HG03135 (cell line): ENCODE measurements around the gene BRINP3.

Experiments
- ATAC-seq: cut with Tn5 transposase; IDR thresholded peaks from one replicate; pipeline ENCODE4 v1.9.1; 2021; ENCODE audit warnings: mild to moderate bottlenecking, moderate library complexity; ENCODE audit not compliant: unreplicated experiment

Gene BRINP3

DNA sequence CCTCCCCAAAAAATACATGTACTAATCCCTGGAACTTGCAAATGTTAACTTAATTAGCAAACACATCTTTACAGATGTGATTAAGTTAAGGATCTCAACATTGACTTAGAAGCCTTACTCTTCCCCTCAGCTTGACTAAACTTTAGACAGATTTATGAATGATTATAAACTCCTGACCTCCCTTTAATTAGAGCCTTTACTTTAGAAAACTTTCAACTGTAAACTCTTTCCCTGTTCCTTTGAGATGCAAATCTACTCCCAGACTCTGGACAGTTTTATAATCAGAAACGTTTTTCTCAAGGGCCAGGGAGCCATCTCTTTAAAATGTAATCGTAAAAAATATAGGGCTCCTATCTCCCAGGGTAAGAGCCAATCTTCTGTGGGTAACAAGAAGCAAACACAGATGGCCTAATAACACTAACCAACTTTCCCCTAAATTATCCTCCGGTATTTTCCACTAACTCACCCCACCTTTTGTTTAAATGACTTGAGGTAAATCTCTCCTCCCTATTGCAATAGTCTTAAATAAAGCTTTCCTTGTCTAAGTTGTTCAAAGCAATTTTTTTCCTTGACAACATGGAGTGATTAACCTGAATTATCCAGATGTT, 284.1 kb downstream of the BRINP3 start:
- no peak for ATAC-seq

DNA sequence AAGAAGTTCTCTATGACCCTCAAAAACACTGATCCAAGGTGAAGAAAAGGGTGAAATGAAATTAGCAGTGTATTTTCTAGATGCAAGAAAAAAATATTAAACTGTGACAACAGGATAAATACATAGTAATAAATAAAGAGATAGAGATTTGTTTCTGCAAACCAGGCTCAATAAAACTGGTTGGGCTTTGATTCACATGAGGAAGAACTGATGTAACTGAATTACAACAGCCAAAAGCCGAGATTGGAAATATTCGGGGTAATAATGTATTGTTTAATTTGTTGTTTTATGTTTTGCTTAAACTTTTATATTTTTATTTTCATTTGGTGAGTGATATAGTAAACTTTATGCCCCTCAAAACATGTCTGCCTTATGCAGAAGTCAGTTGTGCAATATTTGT, 285.0 kb downstream of the BRINP3 start:
- no peak for ATAC-seq

DNA sequence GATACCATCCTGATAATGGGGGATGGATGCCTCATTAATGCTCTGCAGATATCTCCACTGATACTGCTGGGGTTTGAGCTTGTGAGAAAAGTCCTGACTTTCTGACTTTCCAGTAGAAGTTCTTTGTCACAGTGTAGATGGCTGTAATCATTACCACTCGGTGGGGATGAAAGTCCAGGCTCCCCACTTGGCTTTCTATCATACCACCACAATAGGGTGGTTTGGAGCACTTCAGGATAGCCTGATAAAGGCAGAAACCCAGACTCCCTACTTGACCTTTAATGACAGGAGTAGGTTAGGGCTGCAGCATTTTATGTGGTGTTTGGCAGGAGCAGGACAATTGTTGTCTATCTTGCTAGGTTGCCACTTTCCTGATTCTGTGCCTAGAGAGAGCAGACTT, 294.1 kb downstream of the BRINP3 start:
- ATAC-seq = no peak

DNA sequence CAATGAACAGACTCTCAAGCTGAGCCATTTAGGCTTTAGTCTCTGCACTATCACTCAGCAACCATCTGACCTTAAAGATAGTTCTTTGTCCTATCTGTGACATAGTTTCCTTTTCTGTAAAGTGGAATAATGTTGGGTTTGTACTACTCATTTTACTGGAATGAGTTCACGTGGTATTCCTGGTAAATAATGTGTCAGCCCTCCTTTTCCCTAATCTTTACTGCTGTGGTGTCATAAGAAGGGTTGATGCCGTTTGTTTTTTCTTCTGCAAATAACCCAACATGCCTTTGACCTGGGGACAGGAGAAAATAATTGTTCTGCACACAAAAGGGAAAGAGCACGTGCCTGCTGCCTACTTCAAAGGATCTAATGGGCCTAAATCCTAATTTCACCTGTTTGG, 297.8 kb downstream of the BRINP3 start:
- no peak for ATAC-seq

DNA sequence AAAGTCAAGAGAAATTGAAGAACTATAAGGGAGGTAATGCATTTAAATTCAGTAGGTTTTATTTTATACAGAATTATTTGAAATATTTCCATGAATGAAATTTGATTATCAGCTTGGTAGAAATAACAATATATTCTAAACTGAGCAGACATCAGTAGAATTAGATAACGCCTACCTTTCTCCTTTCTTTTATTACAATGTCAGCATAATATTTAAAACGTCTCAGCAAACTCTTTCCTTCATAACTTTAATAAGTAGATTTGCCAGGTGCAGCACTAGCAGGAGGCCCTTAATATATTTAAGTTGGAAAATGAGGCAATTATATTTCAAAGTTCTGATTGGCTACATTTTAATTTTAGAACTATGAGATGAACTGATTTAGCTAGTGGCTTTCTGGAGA, 298.8 kb downstream of the BRINP3 start:
- ATAC-seq = no peak

DNA sequence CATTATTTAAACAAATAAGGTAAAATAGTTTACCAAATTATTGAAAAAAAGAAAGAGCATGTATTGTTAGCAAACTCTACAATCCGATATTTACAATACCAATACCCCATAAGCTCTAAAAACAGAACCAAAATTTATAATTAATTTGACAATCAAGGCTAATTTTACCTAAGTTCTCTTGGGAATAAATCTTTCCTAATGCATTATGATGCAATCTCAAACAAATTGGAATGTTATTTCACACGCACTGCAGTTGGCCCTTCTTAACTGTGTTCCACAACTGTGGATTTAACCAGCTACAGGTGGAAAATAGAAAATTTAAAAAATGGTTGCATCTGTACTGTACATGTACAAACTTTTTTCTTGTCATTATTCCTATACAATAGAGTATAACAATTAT, 300.1 kb downstream of the BRINP3 start:
- ATAC-seq = no peak

DNA sequence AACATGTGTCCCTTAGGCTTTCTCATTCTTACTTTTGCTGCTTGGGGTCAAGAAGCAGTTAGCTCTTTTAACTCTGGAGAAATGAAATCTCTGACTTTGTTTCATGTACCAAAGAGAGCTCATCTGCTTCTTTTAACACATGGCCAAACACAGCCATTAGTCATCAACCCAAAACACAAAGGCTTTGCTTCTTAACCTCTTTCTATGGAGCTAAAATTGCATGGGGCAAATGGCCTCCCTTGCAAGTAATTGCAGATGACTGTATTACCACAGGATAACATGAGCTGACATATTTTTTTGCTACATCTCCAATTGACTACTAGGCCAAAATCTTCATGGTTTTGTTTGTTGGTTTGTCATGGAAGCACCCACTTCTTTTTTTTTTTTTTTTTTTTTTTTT, 300.9 kb downstream of the BRINP3 start:
- no peak for ATAC-seq

DNA sequence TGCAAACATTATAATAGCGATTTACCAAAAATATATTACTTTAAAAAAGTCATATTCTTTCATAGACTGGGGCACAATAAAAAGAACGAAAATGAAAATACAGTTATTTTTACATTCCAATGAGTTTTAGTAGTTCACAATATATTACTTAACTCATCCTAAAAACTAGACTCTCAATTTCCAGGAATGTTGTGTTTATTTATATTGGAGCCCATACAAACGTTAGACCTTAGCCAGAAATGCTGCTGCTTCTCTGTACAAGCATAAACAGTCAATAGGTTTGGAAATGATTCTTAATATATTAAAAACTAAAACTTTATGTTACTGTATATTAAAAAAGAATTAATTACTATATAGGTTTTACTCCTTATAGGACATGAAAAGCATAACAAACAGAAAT, 302.3 kb downstream of the BRINP3 start:
- no peak for ATAC-seq

DNA sequence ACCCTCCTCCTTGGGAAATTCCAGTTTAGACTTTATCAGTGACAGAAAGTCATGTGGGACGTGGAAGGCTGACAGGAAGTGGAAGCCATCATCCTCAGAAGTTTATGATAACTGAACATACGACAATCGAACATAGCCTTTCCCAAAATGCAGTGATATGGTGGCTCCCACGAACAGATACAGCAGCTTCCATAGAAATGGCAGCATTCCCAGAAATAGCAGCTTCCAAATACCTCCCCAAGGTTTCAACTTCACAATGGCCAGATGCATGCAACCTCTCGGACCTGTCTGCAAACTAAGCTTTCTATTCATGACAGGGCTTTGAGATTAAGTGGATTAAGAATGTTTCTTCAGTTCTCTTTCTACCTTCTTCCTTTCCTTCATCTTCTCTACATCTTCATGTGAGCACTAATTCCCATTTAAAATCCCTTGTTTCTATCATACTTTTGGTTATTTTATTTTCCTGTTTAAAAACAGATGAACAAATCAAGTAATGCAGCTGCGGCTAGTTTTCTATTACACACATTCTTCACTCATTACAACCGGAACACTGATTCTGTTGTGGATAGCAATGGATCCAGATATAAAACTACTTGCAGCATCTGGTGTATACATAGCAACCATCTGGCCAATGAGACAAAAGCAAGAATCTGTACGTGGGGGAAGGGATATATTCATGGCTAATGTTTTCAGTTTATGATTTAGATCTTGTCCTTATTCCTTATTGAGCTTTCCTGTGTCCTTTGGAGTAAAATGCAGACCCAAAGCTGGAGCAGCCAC, 304.8 kb downstream of the BRINP3 start:
- no peak for ATAC-seq

DNA sequence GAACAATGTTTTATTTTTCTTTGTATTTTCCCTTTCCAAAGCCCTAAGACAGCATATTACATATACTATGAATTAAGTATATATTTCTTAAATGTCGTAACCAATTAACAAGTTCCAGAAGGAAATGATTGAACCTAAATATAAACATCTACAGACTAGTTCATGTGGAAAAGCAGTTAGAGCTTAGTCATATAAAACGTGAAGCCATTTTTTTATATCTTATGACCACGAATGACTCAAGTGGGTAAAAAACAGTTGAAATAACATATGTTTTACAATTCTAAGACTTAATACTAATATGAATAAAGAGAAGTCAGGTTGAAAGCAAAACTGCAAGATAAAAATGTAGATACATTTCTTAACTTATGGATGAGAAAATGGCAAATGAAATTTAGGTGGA, 307.3 kb downstream of the BRINP3 start:
- ATAC-seq = no peak

DNA sequence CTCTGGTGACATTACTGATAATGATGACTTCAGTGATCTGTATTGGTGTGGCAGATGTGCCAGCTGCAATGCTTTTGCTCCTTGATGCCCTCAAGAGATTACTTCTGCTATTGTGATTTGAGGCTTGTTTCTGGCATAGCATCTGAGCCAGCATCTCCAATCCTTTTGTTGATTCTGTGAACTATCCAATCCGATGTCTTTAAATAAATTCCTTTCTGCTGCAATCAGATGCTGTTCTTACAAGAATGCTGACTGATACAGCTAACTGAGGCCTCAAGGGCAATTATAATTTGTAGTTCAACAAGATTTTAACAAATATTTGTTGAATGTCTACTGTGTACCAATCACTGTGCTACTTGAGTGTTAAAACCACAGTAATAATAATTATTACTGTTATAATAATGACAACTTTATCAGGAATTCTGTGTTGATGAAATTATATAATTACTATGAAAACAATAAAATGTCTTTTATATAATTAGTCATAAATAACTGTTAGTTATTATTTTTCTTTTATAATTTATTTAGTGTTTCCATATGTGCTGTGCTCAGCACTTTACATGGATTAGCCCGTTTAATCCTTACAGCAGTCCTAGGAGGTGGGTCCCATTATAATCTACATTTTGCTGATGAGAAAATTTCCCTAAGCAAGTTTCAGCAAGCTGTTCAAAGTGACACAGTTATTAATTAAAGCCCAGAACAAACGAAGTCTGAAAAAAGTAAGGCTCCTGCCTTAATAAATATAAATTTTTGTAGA, 308.2 kb downstream of the BRINP3 start:
- ATAC-seq = no peak

DNA sequence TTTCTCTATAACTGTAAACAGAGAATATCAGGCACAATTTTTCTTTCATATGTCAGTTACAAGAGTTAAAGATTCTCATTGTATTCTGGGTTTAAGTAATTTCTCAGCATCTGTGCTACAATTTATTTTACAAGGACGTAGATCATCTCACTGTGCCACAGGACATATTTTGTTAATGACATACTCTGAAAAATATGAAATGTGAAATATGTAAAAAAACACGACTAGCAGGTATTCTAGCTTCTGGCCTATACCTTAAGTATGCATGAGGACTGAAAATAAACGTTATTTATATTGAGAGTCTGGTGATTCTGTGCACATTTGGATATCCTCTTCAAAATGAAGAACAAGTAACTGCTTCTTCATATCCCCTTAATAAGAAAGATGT, 308.8 kb downstream of the BRINP3 start:
- ATAC-seq = no peak

DNA sequence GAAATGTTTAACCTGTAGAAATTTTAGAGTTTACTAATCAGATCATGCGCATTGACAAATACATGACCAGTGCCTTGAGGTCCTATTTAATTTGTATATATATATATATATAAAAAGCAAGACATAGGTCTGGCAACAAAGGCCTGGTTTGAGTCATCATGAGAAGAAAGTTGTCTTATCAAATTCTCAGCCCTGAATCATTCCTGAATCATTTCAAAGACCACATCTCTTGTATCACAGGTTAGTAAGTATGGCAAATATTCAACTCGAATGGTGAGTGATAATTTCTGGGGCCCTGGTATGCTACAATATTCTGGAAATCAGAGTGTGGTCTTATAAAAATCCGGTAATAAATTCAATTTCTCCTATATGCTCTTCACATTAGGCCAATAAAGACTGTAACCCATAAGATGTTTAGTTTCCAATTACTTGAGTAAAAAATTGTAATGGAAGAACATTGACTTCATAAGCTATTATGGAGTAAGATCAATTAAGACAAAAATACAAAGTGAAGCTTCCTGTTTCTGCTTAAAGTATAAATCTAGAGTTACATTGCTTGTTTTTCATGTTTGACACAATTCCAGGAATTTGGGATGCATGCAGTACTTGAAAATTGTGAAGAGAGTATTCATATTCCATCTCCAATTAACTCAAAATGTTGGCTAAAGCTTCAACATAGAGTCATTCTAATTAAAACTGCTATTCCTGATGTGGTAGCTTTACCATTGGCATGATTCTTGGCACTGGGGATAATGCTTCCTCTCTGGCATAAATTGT, 309.4 kb downstream of the BRINP3 start:
- ATAC-seq = no peak

DNA sequence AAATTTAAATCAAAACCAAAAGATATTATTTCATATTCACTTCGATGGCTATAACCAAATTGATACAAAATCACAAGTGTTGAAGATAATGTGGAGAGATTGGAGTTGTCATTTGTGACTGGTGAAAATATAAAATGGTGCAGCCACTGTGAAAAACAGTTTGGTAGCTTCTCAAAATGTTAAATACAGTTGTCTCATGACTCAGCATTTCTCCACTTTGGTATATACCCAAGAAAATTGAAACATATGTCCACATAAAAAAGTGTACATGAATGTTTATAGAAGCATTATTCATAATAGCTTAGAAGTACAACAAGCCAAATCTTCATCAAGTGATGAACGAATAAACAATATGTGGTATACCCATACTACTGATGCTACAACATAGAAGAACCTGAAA, 318.5 kb downstream of the BRINP3 start:
- ATAC-seq = no peak

DNA sequence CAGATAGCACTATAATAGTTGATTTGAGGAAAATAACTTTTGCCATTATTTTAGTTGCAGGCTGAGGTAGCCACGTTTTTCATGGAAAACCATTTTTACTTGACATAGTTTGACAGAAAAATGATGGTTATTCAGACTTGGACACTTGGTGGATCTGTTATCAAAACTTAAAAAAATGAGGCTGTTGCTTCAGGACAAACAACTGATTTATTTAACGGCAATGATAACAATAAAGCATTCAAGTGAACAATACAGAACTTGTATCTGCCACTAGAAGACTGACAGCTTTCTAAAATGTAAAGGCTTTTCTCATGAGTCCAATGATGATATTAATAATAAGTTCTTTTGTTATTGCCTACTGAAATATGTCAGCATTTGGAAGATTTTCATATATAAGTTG, 322.9 kb downstream of the BRINP3 start:
- no peak for ATAC-seq

DNA sequence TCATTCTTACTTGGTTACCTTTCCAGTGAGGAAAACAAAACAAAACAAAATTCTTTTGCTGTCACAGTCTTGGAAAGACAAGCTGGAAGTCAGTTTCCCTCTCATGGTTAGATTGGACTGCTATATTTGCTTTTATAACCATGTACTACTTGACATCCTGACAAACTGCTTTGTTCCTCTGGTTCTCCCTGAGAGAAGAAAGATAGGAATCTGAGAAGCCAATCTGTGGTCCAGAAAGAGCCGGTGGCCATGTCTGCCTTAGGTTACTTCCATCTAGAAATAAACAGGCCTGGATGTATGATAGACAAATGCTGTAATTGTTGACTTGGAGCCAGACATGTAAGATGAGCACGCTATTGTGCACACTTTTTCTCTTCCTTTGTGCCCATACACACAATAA, 330.0 kb downstream of the BRINP3 start:
- no peak for ATAC-seq

DNA sequence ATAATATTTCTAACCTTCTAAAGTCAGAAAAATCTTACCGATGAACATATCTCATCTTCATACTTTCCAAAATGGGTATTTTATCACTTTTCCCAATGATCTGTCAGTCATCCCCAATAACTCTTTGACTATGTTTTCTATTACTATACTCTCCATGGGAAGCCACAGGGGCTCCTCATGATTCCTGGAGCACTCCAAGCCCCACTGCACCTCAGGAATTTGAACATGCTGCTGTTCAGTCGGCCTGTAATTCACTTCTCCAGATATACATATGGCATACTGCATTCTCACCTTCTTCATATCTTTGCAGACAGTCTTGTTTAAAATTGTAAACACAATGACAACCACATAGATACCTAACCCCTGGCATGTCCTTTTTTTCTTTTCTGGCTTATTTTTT, 333.0 kb downstream of the BRINP3 start:
- ATAC-seq = no peak

DNA sequence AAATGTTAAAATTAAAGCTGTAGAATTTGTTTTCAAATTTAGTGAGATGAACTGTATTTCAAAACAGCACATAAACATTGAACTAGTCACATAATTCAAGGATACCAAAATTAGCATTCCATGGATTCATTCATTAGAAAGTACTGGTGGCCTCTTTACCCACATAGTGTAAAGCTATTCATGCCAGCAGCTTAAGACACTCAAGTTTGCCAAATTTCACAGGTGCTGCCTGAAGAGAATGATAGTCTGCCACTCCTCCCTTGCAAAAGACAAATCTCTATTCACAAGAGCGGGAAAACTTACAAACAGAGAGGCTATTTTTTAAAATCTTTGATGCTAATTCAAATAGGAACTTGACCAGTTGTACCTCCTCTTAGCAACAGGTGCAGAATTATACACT, 337.0 kb downstream of the BRINP3 start:
- ATAC-seq = no peak

DNA sequence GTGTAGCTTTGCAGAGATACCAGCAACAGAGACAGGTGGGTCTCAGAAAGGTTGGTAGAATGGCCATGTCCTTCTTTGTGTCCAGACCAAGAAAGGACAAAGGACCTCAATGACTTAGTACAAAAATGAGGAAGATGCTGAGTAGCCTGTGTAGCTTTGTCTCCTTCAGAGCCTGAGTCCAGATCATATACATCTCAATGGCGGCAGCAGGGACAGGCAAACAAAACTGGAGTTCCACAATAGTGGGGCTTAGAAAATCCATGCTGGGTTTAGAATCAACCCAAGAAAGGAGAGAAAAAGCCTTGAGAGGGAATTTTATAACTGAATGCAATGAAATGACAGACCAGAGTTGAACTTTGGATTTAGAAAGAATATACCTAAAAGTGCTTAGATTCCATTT, 339.0 kb downstream of the BRINP3 start:
- no peak for ATAC-seq

DNA sequence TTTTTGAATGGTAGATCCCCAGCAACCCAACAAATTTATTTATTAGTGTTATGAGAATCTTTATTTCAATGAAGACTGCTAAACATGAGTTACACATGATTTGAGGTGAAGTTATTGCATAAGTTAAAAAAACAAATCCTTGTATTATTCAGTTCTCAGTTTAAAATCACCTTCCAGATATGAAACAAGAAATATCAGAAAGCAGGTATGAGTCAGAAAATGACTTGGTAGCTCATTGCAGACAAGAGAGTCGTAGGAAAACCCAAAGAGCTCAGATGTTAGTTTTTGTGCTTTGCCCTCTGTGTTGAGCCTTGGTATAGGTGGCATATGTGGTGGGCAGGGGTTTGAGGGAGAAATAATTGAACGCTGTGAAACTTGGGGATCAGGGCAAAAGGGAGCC, 339.4 kb downstream of the BRINP3 start:
- ATAC-seq = no peak

DNA sequence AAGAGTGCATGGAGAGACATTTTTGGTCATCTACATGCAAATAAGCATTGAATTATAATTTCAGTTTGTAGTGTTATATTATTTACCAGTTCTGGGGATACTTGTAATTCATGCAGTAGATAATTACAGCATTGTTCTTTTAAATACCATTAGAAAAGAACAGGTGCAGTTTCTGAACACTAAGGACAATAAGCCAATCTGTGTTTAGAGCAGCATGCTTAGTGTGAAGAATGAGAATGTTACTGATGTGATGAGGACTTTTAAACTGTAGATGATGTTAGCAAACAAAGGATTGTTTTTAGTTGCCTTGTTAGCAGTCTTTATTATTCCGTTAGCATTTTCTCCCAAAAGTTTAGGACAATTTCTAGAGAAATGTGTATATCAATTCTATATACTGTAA, 348.3 kb downstream of the BRINP3 start:
- ATAC-seq = no peak
